Measurements from ENCODE around the gene ALPL. TPM values are rescaled to one million over a fixed set of nuclear protein-coding genes. Genes with fewer than 3 reads are reported as not detected.

ALPL gene
- polyA plus RNA-seq, 1 donor from 2014 or later, result 0.42 TPM

DNA sequence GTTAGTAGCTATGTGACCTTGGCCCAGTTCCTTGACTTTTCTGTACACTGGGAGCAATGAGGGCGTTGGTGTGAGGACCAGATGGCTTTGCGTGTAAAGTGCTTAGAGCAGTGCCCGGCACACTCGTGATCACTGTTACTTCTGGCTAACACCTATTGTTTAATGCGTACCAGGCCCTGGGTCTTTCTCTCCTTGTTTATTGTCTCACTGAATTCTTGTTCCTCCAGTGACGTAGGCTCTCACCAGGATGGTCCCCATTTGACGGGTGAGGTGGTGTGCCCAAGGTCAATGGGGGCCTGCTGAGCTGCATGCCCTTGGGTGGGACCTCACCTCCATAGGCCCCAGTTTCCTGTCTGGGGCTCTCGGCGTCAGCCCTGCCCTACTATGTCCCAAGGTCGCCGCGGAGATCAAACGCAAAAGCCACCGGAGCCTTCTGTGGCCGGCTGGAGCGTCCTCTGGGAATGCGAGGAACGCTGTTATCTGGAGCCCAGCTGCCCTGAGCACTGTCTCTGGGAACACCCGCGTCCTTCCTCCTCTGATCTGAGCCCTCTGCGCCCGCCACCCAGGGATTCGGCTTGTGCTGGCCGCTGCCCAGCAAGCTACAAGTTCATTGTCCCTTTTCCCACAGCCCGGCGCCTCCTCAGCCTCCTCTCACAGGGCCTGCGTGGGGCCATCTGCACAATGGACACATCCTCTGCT, 28.9 kb downstream of the ALPL start:
- no peaks in the 10 kb centered on the region for H4K20me1 ChIP-seq (ENCODE audit: insufficient read depth)
- H3K36me3 ChIP-seq (ENCODE audit: insufficient read depth, low read length), result no peaks in the 10 kb centered on the region
- TF ChIP-seq, protein P1, sequence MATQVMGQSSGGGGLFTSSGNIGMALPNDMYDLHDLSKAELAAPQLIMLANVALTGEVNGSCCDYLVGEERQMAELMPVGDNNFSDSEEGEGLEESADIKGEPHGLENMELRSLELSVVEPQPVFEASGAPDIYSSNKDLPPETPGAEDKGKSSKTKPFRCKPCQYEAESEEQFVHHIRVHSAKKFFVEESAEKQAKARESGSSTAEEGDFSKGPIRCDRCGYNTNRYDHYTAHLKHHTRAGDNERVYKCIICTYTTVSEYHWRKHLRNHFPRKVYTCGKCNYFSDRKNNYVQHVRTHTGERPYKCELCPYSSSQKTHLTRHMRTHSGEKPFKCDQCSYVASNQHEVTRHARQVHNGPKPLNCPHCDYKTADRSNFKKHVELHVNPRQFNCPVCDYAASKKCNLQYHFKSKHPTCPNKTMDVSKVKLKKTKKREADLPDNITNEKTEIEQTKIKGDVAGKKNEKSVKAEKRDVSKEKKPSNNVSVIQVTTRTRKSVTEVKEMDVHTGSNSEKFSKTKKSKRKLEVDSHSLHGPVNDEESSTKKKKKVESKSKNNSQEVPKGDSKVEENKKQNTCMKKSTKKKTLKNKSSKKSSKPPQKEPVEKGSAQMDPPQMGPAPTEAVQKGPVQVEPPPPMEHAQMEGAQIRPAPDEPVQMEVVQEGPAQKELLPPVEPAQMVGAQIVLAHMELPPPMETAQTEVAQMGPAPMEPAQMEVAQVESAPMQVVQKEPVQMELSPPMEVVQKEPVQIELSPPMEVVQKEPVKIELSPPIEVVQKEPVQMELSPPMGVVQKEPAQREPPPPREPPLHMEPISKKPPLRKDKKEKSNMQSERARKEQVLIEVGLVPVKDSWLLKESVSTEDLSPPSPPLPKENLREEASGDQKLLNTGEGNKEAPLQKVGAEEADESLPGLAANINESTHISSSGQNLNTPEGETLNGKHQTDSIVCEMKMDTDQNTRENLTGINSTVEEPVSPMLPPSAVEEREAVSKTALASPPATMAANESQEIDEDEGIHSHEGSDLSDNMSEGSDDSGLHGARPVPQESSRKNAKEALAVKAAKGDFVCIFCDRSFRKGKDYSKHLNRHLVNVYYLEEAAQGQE (IDR thresholded peaks at IDR 0.05; ENCODE audit: borderline replicate concordance), result no peak
- TF ChIP-seq POLR2AphosphoS5 (IDR thresholded peaks at IDR 0.05), result no peak
- H3F3A ChIP-seq (ENCODE audit: insufficient read depth, low read length, poor library complexity, severe bottlenecking), result no peaks in the 10 kb centered on the region
- H3K4me3 ChIP-seq (ENCODE audit: low read length), result no peak overlapping the region
- H3K79me2 ChIP-seq (replicated peaks; ENCODE audit: insufficient read depth, low read length), result no peaks in the 10 kb centered on the region
- H3K9me2 ChIP-seq (ENCODE audit: insufficient read depth, low read length), result no peaks in the 10 kb centered on the region
- no peak overlapping the region for H3K9ac ChIP-seq (ENCODE audit: low read length)
- H3K4me2 ChIP-seq (ENCODE audit: low read length), result no peak overlapping the region
- no peaks in the 10 kb centered on the region for H3K27me3 ChIP-seq (ENCODE audit: insufficient read depth, low read depth, low read length)
- H3K27ac ChIP-seq (ENCODE audit: low read length), result no peak overlapping the region
- H3K9me3 ChIP-seq (ENCODE audit: low read length), result no peaks in the 10 kb centered on the region
- no peak overlapping the region for H2AFZ ChIP-seq (ENCODE audit: low read depth, low read length)

DNA sequence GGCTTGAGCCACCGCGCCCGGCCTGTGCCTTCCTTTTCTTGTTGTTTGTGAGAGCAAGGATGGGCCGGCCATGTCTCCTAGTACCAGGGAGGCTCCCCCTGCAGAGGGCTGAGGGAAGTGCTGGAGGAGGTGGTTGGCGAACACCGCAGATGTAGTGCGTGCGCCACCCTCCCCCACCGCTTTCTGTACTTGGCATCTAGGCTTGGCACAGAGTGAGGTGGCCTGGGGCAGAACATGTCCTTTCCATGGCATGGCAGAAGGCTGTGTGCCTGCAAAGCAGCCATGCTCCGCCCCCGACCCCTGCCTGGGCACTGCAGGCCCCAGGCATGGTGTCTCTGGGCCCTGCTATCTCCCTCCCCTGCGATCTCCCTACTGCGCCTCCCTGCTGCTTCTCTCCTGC, 30.7 kb downstream of the ALPL start:
- H3K4me2 ChIP-seq (ENCODE audit: low read length), result no peak overlapping the region
- no peaks in the 10 kb centered on the region for H3K79me2 ChIP-seq (replicated peaks; ENCODE audit: insufficient read depth, low read length)
- H3K36me3 ChIP-seq (ENCODE audit: insufficient read depth, low read length), result no peaks in the 10 kb centered on the region
- H2AFZ ChIP-seq (ENCODE audit: low read depth, low read length), result no peak overlapping the region
- H3K27ac ChIP-seq (ENCODE audit: low read length), result no peak overlapping the region
- H3K27me3 ChIP-seq (ENCODE audit: insufficient read depth, low read depth, low read length), result no peaks in the 10 kb centered on the region
- H3K9me2 ChIP-seq (ENCODE audit: insufficient read depth, low read length), result no peaks in the 10 kb centered on the region
- H4K20me1 ChIP-seq (ENCODE audit: insufficient read depth), result no peaks in the 10 kb centered on the region
- no peak overlapping the region for H3K4me3 ChIP-seq (ENCODE audit: low read length)
- no peak overlapping the region for H3K9ac ChIP-seq (ENCODE audit: low read length)
- no peaks in the 10 kb centered on the region for H3K9me3 ChIP-seq (ENCODE audit: low read length)
- TF ChIP-seq RAD21 (conservative IDR thresholded peaks at IDR 0.05) (no peak), MXI1 (conservative IDR thresholded peaks at IDR 0.05; ENCODE audit: poor library complexity, severe bottlenecking) (no peak), POLR2AphosphoS5 (IDR thresholded peaks at IDR 0.05) (no peak), TAF1 (IDR thresholded peaks at IDR 0.05; ENCODE audit: low read depth) (no peak), EZH2 (IDR thresholded peaks at IDR 0.05; ENCODE audit: borderline replicate concordance, insufficient read depth, low read length, poor library complexity, severe bottlenecking) (no peak), SMC3 (conservative IDR thresholded peaks at IDR 0.05; ENCODE audit: poor library complexity) (no peak), EP300 (conservative IDR thresholded peaks at IDR 0.05; ENCODE audit: poor library complexity, severe bottlenecking) (no peak)
- TF ChIP-seq, protein P2, sequence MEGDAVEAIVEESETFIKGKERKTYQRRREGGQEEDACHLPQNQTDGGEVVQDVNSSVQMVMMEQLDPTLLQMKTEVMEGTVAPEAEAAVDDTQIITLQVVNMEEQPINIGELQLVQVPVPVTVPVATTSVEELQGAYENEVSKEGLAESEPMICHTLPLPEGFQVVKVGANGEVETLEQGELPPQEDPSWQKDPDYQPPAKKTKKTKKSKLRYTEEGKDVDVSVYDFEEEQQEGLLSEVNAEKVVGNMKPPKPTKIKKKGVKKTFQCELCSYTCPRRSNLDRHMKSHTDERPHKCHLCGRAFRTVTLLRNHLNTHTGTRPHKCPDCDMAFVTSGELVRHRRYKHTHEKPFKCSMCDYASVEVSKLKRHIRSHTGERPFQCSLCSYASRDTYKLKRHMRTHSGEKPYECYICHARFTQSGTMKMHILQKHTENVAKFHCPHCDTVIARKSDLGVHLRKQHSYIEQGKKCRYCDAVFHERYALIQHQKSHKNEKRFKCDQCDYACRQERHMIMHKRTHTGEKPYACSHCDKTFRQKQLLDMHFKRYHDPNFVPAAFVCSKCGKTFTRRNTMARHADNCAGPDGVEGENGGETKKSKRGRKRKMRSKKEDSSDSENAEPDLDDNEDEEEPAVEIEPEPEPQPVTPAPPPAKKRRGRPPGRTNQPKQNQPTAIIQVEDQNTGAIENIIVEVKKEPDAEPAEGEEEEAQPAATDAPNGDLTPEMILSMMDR (IDR thresholded peaks at IDR 0.05; ENCODE audit: poor library complexity, severe bottlenecking), result no peak
- TF ChIP-seq, protein P1 (IDR thresholded peaks at IDR 0.05; ENCODE audit: borderline replicate concordance), result no peak
- H3F3A ChIP-seq (ENCODE audit: insufficient read depth, low read length, poor library complexity, severe bottlenecking), result no peaks in the 10 kb centered on the region

Measured in neural cell (in vitro differentiated cells).